ENCODE data around the gene ASAP2.

Gene ASAP2

DNA sequence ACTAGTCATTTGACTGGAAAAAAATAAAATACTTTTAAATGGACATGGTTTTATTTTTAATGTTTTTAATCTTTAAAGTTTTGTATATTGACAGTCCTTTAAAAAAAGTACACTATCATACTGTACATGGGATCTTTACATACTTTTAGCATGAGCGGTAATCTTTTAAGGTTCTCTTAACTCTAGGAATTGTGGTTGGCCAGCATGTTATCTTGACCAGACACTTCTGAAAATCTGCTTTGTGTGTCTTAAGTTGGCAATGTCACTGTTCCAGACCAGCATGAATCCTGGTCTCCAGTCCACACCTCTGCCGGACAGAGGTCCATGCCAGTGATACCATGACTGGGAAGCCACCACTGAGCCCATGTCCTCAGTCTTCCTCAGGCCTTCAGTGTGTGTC lies 199.0 kb downstream of the ASAP2 start:
- H3K27me3 ChIP-seq (ENCODE audit: insufficient read depth, low read depth, severe bottlenecking): no peaks in the 10 kb centered on the region
- TF ChIP-seq, protein P1, sequence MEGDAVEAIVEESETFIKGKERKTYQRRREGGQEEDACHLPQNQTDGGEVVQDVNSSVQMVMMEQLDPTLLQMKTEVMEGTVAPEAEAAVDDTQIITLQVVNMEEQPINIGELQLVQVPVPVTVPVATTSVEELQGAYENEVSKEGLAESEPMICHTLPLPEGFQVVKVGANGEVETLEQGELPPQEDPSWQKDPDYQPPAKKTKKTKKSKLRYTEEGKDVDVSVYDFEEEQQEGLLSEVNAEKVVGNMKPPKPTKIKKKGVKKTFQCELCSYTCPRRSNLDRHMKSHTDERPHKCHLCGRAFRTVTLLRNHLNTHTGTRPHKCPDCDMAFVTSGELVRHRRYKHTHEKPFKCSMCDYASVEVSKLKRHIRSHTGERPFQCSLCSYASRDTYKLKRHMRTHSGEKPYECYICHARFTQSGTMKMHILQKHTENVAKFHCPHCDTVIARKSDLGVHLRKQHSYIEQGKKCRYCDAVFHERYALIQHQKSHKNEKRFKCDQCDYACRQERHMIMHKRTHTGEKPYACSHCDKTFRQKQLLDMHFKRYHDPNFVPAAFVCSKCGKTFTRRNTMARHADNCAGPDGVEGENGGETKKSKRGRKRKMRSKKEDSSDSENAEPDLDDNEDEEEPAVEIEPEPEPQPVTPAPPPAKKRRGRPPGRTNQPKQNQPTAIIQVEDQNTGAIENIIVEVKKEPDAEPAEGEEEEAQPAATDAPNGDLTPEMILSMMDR (IDR thresholded peaks at IDR 0.05; ENCODE audit: low read depth, low read length): no peak
- DNase-seq: no peak
- H3K36me3 ChIP-seq: peaks cover 36% of the 10 kb centered on the region
- H3K4me3 ChIP-seq (ENCODE audit: low read depth, low read length): no peak overlapping the region
- H3K27ac ChIP-seq: no peak overlapping the region
- H3K9me3 ChIP-seq (ENCODE audit: severe bottlenecking): no peaks in the 10 kb centered on the region

DNA sequence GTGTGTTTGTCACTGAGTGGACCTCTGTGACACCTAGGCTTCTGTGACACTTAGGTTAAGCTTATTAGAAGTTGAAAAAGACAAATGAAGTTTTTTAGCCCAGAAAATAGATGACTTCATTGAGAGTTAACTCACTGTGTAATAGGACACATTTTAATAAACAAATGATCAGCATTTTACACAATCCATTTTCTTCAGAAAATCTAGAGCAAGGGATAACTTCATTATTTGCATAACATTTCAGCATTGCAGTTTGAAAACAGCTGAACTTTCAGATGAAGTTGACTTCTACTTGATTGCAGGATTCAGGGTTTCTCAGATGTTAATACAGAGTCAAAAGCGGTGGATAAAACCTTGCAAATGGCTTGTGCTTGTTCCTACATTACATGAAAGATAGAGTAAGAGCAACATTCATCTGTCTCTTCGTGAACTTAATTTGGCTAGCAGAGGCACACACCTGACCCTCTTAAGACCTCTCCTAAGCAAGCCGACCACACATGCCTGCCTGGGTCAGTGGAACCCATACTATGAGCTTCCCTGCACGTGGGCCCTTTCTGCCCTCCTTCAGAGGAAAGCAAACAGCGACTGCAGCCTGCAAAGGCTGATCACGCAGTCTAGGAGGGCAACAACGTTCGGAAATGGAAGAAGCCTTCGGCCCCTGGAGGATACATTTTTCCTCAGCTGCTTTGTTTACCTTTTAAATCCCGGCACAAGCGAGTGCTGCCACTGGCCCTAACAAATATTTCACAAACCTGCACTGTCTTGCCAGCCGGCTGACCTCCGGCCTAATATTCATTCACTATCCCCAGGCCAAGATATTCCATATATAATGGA lies 200.1 kb downstream of the ASAP2 start:
- TF ChIP-seq, protein P1 (IDR thresholded peaks at IDR 0.05; ENCODE audit: low read depth, low read length): no peak
- DNase-seq: no peak
- H3K27ac ChIP-seq: no peak overlapping the region; the same call in 1 of the 2 replicates
- H3K36me3 ChIP-seq: peaks cover 44% of the 10 kb centered on the region
- no peaks in the 10 kb centered on the region for H3K9me3 ChIP-seq (ENCODE audit: severe bottlenecking)
- no peaks in the 10 kb centered on the region for H3K27me3 ChIP-seq (ENCODE audit: insufficient read depth, low read depth, severe bottlenecking)
- no peak overlapping the region for H3K4me3 ChIP-seq (ENCODE audit: low read depth, low read length)

DNA sequence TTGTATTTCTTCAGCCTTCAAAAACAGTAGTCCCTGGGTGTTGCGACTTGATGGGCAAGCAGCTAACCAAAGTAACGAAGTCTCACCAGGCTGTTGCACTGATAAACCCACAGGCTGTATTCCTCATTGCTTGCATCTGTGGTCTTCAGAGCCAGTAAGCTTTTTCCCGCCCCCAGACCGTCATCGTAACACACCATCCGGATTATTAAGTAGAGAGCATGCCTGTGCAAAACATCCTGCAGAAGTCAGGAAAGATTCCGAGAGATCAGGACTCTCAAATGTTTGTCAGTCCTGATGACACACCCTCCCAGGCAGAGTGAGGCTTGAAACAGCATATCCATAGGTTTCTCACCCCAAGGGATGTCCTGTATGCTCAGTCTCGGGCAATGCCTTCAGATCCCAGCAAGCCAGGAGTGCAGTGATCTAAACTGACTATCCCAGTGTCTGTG lies 200.8 kb downstream of the ASAP2 start:
- Histone ChIP-seq H3K36me3 (peaks cover 44% of the 10 kb centered on the region), H3K4me3 (ENCODE audit: low read depth, low read length) (no peak overlapping the region), H3K27me3 (ENCODE audit: insufficient read depth, low read depth, severe bottlenecking) (no peaks in the 10 kb centered on the region), H3K9me3 (ENCODE audit: severe bottlenecking) (no peaks in the 10 kb centered on the region), H3K27ac (no peak overlapping the region; the same call in 1 of the 2 replicates)
- DNase-seq: peak; percentile 34
- TF ChIP-seq, protein P1 (IDR thresholded peaks at IDR 0.05; ENCODE audit: low read depth, low read length): no peak

DNA sequence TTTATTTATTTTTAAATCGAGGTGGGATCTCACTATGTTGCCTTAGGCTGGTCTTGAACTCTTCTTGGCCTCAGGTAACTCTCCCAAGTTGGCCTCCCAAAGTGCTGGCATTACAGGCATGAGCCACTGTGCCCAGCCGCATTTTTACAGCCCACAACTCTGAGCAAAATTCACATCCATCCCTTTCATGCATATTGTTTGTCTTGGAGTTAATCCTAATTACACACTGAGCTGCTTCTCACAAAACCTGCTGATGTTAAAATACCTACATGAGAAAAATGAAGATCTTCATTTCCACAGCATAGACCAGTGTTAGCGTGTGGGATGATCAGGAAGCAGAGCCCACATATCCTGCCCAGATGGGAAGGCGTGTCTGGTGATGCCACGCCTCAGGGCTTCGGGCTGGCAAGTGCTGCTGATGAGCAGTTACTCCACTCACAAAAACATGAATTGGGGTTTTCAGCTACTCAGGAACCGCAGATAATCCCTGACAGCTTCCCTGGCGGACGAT lies 202.1 kb downstream of the ASAP2 start:
- H3K4me3 ChIP-seq (ENCODE audit: low read depth, low read length): no peak overlapping the region
- peak overlapping the region; percentile 1; the same call in 1 of the 2 replicates for H3K27ac ChIP-seq
- TF ChIP-seq, protein P1 (IDR thresholded peaks at IDR 0.05; ENCODE audit: low read depth, low read length): no peak
- peaks cover 37% of the 10 kb centered on the region for H3K36me3 ChIP-seq
- H3K27me3 ChIP-seq (ENCODE audit: insufficient read depth, low read depth, severe bottlenecking): no peaks in the 10 kb centered on the region
- DNase-seq: peak; percentile 47
- no peaks in the 10 kb centered on the region for H3K9me3 ChIP-seq (ENCODE audit: severe bottlenecking)

DNA sequence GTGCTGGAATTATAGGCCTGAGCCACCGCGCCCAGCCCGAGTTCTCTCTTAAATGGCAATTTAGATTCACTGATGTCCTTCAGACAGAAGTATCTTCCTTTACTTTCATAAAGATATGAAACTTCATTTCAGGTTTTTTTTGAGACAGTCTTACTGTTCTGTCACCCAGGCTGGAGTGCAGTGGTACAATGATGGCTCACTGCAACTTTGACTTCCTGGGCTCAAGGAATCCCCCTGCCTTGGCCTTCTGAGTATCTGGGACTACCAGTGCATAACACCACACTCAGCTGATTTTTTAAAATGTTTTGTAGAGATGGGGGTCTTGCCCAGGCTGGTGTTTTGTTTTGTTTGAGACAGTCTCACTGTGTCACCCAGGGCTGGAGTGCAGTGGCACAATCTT lies 203.5 kb downstream of the ASAP2 start:
- Histone ChIP-seq H3K4me3 (ENCODE audit: low read depth, low read length) (no peak overlapping the region), H3K27ac (no peak overlapping the region), H3K9me3 (ENCODE audit: severe bottlenecking) (no peaks in the 10 kb centered on the region), H3K27me3 (ENCODE audit: insufficient read depth, low read depth, severe bottlenecking) (no peaks in the 10 kb centered on the region), H3K36me3 (peaks cover 31% of the 10 kb centered on the region)
- TF ChIP-seq, protein P1 (IDR thresholded peaks at IDR 0.05; ENCODE audit: low read depth, low read length): no peak
- no peak for DNase-seq
